GM21360 (cell line): ENCODE data around the gene MYOCD.

Source experiments
- ATAC-seq: cut with Tn5 transposase; IDR thresholded peaks from one replicate; pipeline ENCODE4 v1.9.1; 2021; ENCODE audit warnings: mild to moderate bottlenecking, moderate library complexity; ENCODE audit not compliant: unreplicated experiment

MYOCD gene

GRCh38 chr17:12693640-12694039 is 27.9 kb downstream of the MYOCD start:
- ATAC-seq, result no peak

DNA sequence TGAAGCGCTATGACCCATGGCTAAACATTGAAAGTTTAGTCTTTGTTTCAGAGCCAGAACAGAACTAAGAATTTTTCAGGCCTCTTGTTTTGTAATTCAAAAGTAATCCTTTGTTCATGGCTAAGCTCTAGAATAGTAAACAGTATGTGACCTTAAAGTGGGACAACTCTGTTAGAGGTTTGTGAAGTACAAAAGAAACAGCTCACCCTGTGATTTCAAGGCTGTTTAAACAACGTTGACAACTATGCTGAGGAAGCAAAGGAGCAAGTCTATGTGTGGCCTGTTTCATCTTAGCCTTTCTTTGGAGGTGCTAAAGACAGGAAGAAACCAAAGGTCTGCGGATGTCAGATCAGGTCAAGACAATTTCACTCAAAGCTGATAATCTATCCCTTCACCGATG is 40.4 kb downstream of the MYOCD start:
- ATAC-seq, result no peak

DNA sequence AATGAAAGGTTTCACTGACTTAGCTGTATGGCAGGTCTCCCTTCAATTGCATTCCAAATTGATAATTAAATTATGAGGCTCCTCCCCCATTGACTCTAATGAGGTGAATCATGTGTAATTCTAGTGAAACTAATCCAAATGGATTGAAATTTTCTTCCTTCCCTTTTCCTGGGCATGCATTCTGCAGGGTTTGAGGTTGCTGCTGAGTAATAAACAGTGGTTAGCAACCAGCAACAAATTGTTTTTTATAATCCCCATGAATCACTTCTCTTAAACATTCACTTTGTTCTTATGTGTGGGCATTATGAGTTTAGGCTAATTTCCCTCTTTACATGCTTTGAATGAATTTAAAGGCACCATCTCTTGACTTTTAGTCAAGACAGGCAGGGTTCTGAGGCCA is 43.4 kb downstream of the MYOCD start:
- no peak for ATAC-seq

DNA sequence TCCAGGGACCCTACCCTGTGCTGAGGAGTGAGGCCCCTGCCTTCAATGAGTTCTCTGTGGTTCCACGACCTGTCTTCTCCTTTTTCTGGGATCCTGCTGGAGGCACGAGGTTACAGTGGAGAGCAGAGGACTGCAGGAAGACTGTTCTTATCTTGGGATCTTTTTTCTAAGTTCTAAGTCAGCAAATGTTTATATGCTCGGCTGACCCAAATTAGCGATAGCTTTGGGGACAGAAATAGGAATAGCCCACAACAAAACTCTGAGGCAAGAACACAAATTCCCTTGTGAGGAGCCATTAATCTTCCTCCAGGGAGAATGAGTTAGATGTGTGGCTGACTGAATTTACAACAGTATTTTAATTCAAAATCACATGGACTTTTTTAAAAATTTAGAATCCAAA is 46.7 kb downstream of the MYOCD start:
- ATAC-seq, result no peak

GRCh38 chr17:12712941-12713340 is 47.3 kb downstream of the MYOCD start:
- ATAC-seq, result no peak

- no peak for ATAC-seq
Observed at GRCh38 chr17:12719948-12720347, 54.3 kb downstream of the MYOCD start.

DNA sequence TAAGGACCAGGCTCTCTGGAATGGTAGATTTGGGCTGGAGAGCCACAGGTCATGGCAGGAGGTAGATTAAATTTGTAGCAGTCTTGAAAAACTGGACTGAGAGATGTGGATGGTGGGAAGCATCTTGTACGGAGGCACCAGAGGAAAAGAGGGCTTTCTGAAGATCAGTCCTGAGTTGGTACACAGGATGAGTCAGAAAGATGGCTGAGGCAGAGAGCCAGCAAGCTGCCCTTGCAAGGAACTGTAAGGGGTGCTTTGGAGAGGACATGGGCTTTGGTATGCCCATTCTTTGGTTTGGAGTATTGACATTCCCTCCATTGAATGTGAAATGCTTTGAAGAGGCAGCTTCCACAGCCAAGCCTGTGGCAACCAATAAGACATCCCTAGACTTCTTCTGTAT is 55.9 kb downstream of the MYOCD start:
- no peak for ATAC-seq

DNA sequence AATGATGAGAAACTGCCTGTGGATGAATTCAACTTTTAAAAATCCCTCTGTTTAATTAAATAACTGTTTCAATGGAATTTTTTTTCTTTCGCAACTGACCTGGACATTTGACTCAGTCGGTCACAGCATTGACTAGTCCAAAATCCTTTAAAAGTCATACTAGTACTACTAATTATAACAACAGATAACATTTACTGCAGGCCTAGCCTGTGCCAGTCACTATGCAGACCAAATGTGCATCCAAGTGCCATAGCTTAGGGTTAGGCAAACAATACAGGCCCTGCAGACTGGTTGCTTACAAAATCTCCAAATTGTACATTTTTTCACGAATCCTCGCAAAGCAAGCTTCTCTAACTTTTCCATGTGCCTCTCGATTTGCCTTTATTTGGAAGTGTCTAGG is 56.6 kb downstream of the MYOCD start:
- ATAC-seq, result no peak

DNA sequence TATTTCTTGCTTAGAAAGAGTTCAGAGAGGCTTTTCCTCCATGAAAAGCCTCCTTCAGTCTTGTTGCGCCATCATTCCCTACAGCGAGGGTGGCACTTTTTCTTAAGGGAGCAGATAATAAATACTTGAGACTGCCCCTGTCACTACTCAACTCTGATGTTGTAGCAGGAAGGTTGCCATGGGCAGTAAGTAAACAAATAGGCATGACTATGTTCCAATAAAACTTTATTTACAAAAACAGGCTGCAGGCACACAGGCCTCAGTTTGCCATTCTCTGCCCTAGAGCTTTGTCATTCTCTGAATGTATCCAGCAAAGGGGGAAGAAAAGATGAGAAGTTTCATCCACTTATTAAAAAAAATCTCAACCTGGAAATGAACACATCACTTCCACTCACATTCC is 60.4 kb downstream of the MYOCD start:
- no peak for ATAC-seq

GRCh38 chr17:12727076-12727760 is 61.5 kb downstream of the MYOCD start:
- no peak for ATAC-seq

DNA sequence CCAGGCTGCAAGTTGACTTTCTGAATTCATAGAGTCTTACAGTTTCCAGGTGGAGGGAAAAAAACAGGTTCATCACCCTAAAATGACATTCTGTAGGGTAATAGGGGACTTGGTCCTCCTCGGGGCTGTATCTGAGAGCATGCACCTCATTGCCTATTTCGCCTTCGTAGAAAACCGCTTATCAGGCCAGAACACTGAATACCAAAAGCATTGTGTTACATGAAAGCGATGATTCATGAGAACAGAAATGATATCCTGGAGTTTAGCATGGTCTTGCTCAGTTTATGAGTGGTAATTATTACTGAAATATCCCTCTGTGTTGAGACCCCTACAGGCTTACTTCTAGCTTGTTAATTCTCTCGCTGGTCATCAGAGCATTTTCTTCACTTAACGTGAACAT is 62.2 kb downstream of the MYOCD start:
- ATAC-seq, result no peak

DNA sequence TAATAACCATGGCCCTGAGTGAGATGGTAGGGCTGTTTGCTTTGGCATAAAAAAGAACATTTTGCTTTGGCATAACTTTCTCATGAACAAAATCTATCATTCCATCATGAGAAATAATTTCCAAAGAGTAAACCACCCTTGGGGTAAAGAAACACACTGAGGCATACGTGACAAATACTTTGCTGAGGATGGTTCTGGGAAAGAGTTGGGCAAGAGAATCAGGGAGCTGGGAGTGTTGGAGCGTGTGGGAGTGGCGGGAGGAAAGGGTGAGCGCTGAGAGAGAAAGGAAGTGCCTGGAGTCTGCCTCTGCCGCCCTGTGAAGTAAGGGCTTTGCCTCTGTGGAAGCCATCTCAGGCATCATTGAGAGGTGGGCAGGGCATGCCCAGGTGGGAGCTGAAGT is 63.4 kb downstream of the MYOCD start:
- ATAC-seq, result no peak

GRCh38 chr17:12730421-12730820 is 64.7 kb downstream of the MYOCD start:
- no peak for ATAC-seq

GRCh38 chr17:12730931-12731521 is 65.3 kb downstream of the MYOCD start:
- no peak for ATAC-seq

DNA sequence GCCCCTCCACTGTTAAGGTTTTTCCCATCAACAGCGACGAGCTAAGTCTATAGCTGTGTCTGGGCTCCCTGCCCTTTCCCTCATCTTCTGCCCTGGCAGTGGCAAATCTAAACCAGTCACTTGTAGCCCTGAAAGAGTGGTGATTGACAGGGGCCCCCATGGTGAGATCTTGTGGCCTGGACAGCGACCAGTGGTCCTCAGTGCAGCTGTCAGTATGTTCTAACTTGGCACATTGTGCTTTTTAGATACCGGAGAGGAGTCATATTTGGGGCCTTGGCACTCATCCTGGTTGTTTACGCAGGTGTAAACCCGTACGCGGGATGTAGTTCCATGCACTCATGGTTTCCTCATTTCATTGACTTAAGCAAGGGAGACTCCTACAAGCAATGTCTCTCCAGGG is 66.1 kb downstream of the MYOCD start:
- ATAC-seq, result no peak

DNA sequence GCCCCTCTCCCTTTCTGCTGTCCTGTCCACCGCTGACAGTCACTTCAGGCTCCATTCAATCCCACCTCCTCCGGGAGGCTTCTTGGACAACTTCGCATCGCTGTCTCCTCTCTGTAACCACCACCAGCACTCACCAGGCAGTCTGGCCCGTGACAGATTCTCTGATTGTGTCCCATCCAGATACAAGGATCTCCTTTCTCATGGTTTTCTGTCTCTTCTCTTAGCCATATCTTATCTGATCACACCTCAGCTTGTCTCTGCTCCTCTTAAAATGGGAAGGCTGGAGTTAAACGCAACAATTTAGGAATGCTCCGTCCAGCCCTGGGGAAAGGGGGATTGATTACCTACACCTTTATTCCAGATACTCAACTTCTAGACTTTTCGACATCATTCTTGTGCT is 66.7 kb downstream of the MYOCD start:
- ATAC-seq, result no peak

- no peak for ATAC-seq
Observed at GRCh38 chr17:12734926-12735325, 69.2 kb downstream of the MYOCD start.

DNA sequence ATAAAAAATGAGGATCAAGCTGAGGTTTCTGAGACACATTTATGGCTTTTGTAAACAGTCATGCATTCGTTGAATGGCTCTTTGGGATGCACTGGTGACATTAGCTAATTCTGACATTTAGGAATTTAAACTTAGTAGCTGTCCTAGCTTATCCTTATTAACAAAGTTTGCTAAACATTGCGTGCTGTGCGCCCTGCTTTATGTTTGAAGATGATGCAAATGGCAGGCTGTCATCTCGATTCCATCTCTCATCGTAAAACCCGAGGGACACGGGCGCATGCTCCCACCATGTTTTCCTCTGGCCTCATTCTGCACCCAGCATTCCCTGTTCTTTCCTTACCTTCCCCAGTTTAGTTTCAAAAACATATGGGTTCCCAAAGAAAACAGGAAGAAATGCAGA is 69.8 kb downstream of the MYOCD start:
- no peak for ATAC-seq

GRCh38 chr17:12736526-12736925 is 70.8 kb downstream of the MYOCD start:
- no peak for ATAC-seq

DNA sequence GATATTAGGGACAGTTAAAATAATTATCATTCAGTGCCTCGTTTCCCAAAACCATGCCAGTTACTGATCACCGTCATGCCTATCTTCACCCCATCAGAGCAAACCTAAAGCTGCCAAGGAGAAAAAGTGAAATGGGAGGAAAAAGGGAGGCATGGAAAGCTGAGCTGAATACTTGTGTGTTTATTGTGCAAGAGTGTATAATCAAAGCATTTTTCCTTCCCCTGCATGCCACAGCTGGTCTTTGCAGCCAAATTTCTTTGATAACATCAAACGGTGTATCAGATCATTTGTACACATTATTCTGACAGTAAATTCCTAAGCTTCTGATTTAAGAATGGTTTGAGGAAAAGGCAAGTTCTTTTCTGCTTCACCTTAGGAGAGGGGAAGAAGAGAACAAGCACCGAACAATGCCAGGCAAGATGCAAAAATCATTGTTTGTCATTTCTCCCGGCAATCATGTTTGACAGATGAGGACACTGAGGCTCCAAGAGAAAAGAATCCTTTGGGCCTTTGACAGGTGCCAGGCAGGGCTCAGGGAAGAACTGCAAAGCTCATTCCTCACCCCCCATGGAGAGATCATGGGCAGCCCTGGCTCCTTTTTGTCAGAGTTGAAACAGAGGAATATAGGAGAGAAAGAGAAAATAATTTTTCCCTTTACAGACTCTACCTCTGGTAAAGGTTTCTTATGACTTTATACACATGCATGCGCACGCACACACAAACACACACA is 72.2 kb downstream of the MYOCD start:
- no peak for ATAC-seq

DNA sequence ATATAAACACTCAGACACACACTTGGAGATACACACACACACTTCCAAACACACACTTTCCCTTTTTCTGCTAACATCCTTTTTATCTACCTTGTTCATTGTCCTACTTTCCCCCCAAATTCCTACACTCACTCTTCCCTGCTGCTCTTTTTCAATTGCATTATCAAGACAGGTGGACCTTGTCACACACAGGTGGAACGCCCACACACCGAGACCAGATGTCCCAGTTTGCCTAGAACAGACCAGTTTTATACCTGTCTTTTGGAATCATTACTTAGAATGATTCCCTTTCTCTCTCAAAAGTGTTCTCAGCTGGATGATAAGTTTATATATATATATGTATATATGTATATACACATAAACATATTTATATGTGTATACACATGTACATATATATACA is 72.9 kb downstream of the MYOCD start:
- ATAC-seq, result no peak

GRCh38 chr17:12739500-12739899 is 73.8 kb downstream of the MYOCD start:
- ATAC-seq, result no peak
